ENCODE results near the gene KRT39.

- TF ChIP-seq EP300 (IDR thresholded peaks at IDR 0.05) (no peak), POLR2A (IDR thresholded peaks at IDR 0.05) (no peak)
- TF ChIP-seq, protein P1, sequence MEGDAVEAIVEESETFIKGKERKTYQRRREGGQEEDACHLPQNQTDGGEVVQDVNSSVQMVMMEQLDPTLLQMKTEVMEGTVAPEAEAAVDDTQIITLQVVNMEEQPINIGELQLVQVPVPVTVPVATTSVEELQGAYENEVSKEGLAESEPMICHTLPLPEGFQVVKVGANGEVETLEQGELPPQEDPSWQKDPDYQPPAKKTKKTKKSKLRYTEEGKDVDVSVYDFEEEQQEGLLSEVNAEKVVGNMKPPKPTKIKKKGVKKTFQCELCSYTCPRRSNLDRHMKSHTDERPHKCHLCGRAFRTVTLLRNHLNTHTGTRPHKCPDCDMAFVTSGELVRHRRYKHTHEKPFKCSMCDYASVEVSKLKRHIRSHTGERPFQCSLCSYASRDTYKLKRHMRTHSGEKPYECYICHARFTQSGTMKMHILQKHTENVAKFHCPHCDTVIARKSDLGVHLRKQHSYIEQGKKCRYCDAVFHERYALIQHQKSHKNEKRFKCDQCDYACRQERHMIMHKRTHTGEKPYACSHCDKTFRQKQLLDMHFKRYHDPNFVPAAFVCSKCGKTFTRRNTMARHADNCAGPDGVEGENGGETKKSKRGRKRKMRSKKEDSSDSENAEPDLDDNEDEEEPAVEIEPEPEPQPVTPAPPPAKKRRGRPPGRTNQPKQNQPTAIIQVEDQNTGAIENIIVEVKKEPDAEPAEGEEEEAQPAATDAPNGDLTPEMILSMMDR (IDR thresholded peaks at IDR 0.05): no peak
Observed at GRCh38 chr17:40981115-40981514, 14.4 kb upstream of the KRT39 start.

Data from suprapubic skin (tissue), 3 donors.